HL-60 (cell line): ENCODE measurements around the gene BCAS3.

Experiments
- DNase-seq, 2 experiments: peaks; one replicate each; pipeline ENCODE4 v3.0.0-alpha.2; 2010 to 2020; ENCODE audit warnings: low read depth in 1 of 2, low spot score in 1 of 2
- H3K27ac ChIP-seq: fragments of 250-450 bp; sonication (Bioruptor Pico); replicated peaks from 2 replicates; pipeline ENCODE4 v1.5.1; 2020; ENCODE audit warnings: mild to moderate bottlenecking, moderate library complexity
- H3K27me3 ChIP-seq: fragments of 250-450 bp; sonication (Bioruptor Pico); 2 replicates; pipeline ENCODE4 v1.5.1; 2021; ENCODE audit warnings: mild to moderate bottlenecking, moderate library complexity; ENCODE audit not compliant: insufficient read depth, poor library complexity, severe bottlenecking
- H3K4me3 ChIP-seq: replicated peaks from 2 replicates; pipeline ENCODE4 v1.5.1; 2011; ENCODE audit warnings: mild to moderate bottlenecking, control low read depth, low read length; ENCODE audit not compliant: insufficient read depth
- CTCF ChIP-seq: IDR thresholded peaks from one replicate; pipeline ENCODE4 v1.5.1; 2011; ENCODE audit warnings: low read length, control low read depth, inconsistent platforms; ENCODE audit not compliant: insufficient read depth
- GABPA ChIP-seq: IDR thresholded peaks from 2 replicates; pipeline ENCODE4 v1.6.1; 2012; ENCODE audit warnings: low read depth
- POLR2AphosphoS5 ChIP-seq: IDR thresholded peaks from 2 replicates; pipeline ENCODE4 v1.6.1; 2012; ENCODE audit warnings: low read depth
- REST ChIP-seq: IDR thresholded peaks from 2 replicates; pipeline ENCODE4 v1.6.1; 2012; ENCODE audit warnings: low read depth; ENCODE audit not compliant: insufficient replicate concordance
- SPI1 ChIP-seq: IDR thresholded peaks from 2 replicates; pipeline ENCODE4 v1.6.1; 2012; ENCODE audit warnings: low read depth, mild to moderate bottlenecking, borderline replicate concordance

BCAS3 gene

GRCh38 chr17:61073799-61074513 is 396.3 kb downstream of the BCAS3 start:
- H3K27ac ChIP-seq = no peak overlapping the region
- no peak overlapping the region for H3K4me3 ChIP-seq
- DNase-seq = no peak
- no peaks in the 10 kb centered on the region for H3K27me3 ChIP-seq
- TF ChIP-seq POLR2AphosphoS5 (no peak), GABPA (no peak), REST (no peak), SPI1 (no peak), CTCF (no peak)

GRCh38 chr17:61075988-61076387 is 398.3 kb downstream of the BCAS3 start:
- Histone ChIP-seq H3K27me3 (no peaks in the 10 kb centered on the region), H3K4me3 (no peak overlapping the region), H3K27ac (no peak overlapping the region)
- no peak for DNase-seq
- TF ChIP-seq GABPA (no peak), REST (no peak), CTCF (no peak), SPI1 (no peak), POLR2AphosphoS5 (no peak)

- Histone ChIP-seq H3K4me3 (no peak overlapping the region), H3K27ac (no peak overlapping the region), H3K27me3 (no peaks in the 10 kb centered on the region)
- TF ChIP-seq GABPA (no peak), POLR2AphosphoS5 (no peak), SPI1 (no peak), CTCF (no peak), REST (no peak)
- no peak for DNase-seq
These were observed 399.0 kb downstream of the BCAS3 start for GRCh38 chr17:61076621-61077031.
